Measurements from ENCODE around the gene IFI27. TPM values are rescaled to one million over a fixed set of nuclear protein-coding genes. Genes with fewer than 3 reads are reported as not detected.

IFI27 gene
- total RNA-seq, 4 donors from 2014 or later = 61.2 to 247 (median 175) TPM

DNA sequence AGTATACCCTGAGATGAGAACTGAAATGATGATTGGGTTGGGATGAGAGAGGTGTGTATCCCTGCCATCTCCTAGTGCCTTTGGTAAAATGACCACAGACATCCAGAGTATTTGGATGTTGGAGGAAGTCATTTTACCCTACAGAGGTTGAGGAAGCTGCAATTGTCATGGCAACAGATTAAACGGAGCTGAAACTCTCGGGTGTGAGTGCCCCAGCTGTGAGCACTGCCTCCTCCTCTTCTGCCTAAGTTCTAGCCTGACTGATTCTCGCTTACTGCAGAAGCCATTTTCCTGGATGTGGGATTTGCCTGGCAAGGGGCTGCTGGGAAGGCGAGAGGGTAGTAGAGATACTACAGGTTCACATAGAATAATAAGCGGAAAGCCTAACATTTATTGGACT, 53.3 kb downstream of the IFI27 start:
- Histone ChIP-seq H3K4me3 (no peak overlapping the region), H3K4me1 (peaks cover 0 to 12% (median 0%) of the 10 kb centered on the region in 3 donors), H3K9me3 (no peaks in the 10 kb centered on the region), H3K36me3 (no peaks in the 10 kb centered on the region), H3K27me3 (peaks cover 23% of the 10 kb centered on the region), H3K27ac (no peak overlapping the region)
- 80% methylated on average over 2 of the region's 5 CpGs; no CpG with 5 or more reads in 1 of the 2 donors for WGBS, 2 donors (ENCODE audit: low coverage in 1 of 2)
- TF ChIP-seq EP300 (IDR thresholded peaks at IDR 0.05) (no peak), POLR2AphosphoS5 (IDR thresholded peaks at IDR 0.05) (no peak), POLR2A (IDR thresholded peaks at IDR 0.05) (no peak)
- TF ChIP-seq, protein P1, sequence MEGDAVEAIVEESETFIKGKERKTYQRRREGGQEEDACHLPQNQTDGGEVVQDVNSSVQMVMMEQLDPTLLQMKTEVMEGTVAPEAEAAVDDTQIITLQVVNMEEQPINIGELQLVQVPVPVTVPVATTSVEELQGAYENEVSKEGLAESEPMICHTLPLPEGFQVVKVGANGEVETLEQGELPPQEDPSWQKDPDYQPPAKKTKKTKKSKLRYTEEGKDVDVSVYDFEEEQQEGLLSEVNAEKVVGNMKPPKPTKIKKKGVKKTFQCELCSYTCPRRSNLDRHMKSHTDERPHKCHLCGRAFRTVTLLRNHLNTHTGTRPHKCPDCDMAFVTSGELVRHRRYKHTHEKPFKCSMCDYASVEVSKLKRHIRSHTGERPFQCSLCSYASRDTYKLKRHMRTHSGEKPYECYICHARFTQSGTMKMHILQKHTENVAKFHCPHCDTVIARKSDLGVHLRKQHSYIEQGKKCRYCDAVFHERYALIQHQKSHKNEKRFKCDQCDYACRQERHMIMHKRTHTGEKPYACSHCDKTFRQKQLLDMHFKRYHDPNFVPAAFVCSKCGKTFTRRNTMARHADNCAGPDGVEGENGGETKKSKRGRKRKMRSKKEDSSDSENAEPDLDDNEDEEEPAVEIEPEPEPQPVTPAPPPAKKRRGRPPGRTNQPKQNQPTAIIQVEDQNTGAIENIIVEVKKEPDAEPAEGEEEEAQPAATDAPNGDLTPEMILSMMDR (IDR thresholded peaks at IDR 0.05) = no peak
- ATAC-seq = no peak

DNA sequence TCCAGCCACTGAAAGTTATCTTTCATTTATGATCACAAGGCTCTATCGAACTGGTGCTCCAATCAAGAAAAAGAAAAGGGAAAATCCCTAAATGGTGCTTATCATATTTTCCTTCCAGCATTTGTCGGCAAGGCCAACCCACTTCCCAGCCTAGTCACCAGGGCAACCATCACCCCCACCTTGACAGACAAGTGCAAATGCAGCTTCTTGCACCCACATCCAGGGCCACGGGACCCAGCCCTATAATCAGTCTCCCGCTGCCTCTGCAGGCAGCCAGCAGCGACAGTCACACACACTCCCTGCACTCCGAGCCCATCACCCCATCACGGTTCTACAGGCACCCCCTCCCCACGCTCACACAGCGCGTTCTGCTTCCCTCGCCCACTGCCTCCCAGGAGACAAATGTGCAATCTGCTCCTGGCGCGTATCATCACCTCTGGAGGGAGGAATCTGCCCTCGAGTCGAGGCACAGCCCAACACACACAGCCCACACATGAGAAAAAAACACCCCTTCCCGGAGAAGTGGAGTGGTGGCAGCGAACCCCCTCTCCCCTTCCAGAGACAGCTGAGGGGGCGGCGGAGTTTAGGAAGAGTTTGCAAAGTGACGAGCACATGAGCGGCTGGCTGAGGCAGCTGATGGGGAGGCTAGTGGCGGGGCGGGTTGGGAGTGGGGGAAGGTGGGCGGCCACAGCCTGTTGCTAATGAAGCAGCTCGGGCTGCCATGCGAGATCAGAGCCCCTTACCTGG, 54.3 kb downstream of the IFI27 start:
- no peak for ATAC-seq
- no peak overlapping the region for H3K27ac ChIP-seq
- H3K4me3 ChIP-seq = no peak overlapping the region
- 25 to 42% methylated on average over 7 to 11 of the region's 26 CpGs for WGBS, 2 donors (ENCODE audit: low coverage in 1 of 2)
- H3K9me3 ChIP-seq = no peaks in the 10 kb centered on the region
- peaks cover 0 to 12% (median 0%) of the 10 kb centered on the region in 3 donors for H3K4me1 ChIP-seq
- peaks cover 23% of the 10 kb centered on the region for H3K27me3 ChIP-seq
- H3K36me3 ChIP-seq = no peaks in the 10 kb centered on the region
- TF ChIP-seq POLR2AphosphoS5 (IDR thresholded peaks at IDR 0.05) (no peak), EP300 (IDR thresholded peaks at IDR 0.05) (no peak), POLR2A (IDR thresholded peaks at IDR 0.05) (no peak)
- TF ChIP-seq, protein P1 (IDR thresholded peaks at IDR 0.05) = no peak

DNA sequence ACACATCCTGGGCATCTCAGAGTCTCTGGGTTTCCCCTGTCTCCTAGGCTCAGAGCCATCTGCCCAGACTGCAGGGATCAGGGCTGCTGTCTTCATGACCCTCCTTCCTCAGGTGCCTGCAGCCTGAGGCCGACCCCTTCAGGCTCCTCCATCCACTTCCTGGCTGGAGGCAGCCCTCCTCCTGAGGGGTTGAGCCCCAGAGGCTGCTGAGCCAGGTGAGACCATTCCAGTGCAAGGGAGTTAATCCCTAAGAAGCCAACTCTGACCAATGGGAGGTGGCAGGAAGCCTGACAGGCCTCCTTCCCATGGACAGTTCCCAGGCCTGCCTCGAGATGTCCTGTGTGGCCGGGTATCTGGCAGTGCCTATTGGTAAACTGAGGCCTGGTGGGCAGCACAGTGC, 55.2 kb downstream of the IFI27 start:
- no peak for TF ChIP-seq POLR2A (IDR thresholded peaks at IDR 0.05)
- Histone ChIP-seq H3K27me3 (peaks cover 25% of the 10 kb centered on the region), H3K4me1 (peaks cover 0 to 12% (median 0%) of the 10 kb centered on the region in 3 donors), H3K27ac (no peak overlapping the region), H3K9me3 (no peaks in the 10 kb centered on the region), H3K36me3 (no peaks in the 10 kb centered on the region), H3K4me3 (no peak overlapping the region)
- WGBS, 2 donors (ENCODE audit: low coverage in 1 of 2) = 80 to 100% methylated on average over 1 of the region's 3 CpGs
- no peak for ATAC-seq

Other genes starting within 250 kb of the IFI27 start
- gene FAM181A, start 183.4 kb upstream of the IFI27 start, total RNA-seq = not detected
- 100 to 1,000 TPM; 118 to 208 (median 120) TPM for gene ASB2, start 134.2 kb upstream of the IFI27 start, total RNA-seq
- gene CCDC197, start 113.4 kb upstream of the IFI27 start, total RNA-seq = not detected
- under 1 TPM; 0.16 to 0.84 (median 0.65) TPM for gene OTUB2, start 84.4 kb upstream of the IFI27 start, total RNA-seq
- gene DDX24, start 29.5 kb upstream of the IFI27 start, total RNA-seq = 100 to 1,000 TPM; 182 to 252 (median 201) TPM
- 1 to 10 TPM; 3.4 to 9.3 (median 7.4) TPM for gene IFI27L1, start 29.4 kb upstream of the IFI27 start, total RNA-seq
- 10 to 100 TPM; 25.7 to 67.2 (median 52.2) TPM for gene IFI27L2, start 18.9 kb downstream of the IFI27 start, total RNA-seq
- gene PPP4R4, start 63.6 kb downstream of the IFI27 start, total RNA-seq = 1 to 10 TPM in 2 of 4 donors, under 1 TPM in 2; 0.12 to 6.5 (median 1.4) TPM
- not detected for gene SERPINA10, start 182.5 kb downstream of the IFI27 start, total RNA-seq
- gene SERPINA6, start 212.6 kb downstream of the IFI27 start, total RNA-seq = not detected

All from gastroesophageal sphincter (tissue), 4 donors.